HCT116 (cell line): ENCODE results near the gene LRRTM3. TPM values are rescaled to one million over a fixed set of nuclear protein-coding genes. Genes with fewer than 3 reads are reported as not detected.

Experiments used
- ATAC-seq: fragments of 200-7000 bp; cut with Tn5 transposase; 2 replicates; pipeline ENCODE4 v1.9.1; 2020; ENCODE audit warnings: mild to moderate bottlenecking, moderate library complexity
- BruUV-seq: library from RNA; stranded (reverse); fragments of 400-500 nt; replicated peaks from 2 replicates; lab custom pipeline; 2021; lab: Mats Ljungman, UMichigan
- CTCF ChIA-PET: fragments of 300-600 bp; sonication (Branson Sonifier 250); formaldehyde crosslinking; loops from one replicate; lab custom pipeline; 2021; ENCODE audit warnings: antibody characterized with exemption; lab: Charles Lee
- POLR2A ChIA-PET: fragments of 300-600, 350-600 bp; sonication (Branson Sonifier 250); formaldehyde crosslinking; loops from one replicate; lab custom pipeline; 2021; ENCODE audit warnings: antibody characterized with exemption; lab: Charles Lee
- RAD21 ChIA-PET, 2 experiments: fragments of 300-600 bp; sonication (Branson Sonifier 250); formaldehyde crosslinking; loops; one replicate each; lab custom pipeline; 2023; ENCODE audit warnings: low total read pairs in 2 of 2; ENCODE audit not compliant: uncharacterized antibody in 2 of 2, unreplicated experiment in 2 of 2, low non-redundant PET in 1 of 2; lab: Charles Lee
- DNase-seq: peaks from one replicate; pipeline ENCODE4 v3.0.0-alpha.2; 2010; ENCODE audit warnings: low read depth, low spot score
- H2AFZ ChIP-seq: fragments of 200-600 bp; shearing (Covaris generic), sonication (generic); 2 replicates; pipeline ENCODE4 v1.6.1; 2017; ENCODE audit warnings: low read depth, mixed run types, mixed read lengths, antibody characterized with exemption, low read length; ENCODE audit not compliant: poor library complexity, severe bottlenecking
- H3K27ac ChIP-seq: 2 replicates; pipeline ENCODE4 v1.5.1; 2012; ENCODE audit warnings: low read depth, low read length
- H3K27me3 ChIP-seq: fragments of 200-600 bp; sonication (generic); 2 replicates; pipeline ENCODE4 v1.6.1; 2016; ENCODE audit warnings: mixed run types, low read length, mixed read lengths; ENCODE audit not compliant: insufficient read depth
- H3K36me3 ChIP-seq, 2 experiments: fragments of 200-500 bp in 1 of 2; fragments of 200-600 bp in 1 of 2; sonication (Bioruptor generic) in 1 of 2; sonication (generic) in 1 of 2; 2 replicates each; pipeline versions ENCODE4 v1.5.1 to v1.6.1; 2014 to 2016; ENCODE audit warnings: low read length in 2 of 2, inconsistent platforms in 1 of 2, mixed read lengths in 1 of 2, mixed run types in 1 of 2; ENCODE audit not compliant: insufficient read depth in 2 of 2, control insufficient read depth in 1 of 2
- H3K4me1 ChIP-seq, 2 experiments: fragments of 200-600 bp in 1 of 2; sonication (generic) in 1 of 2; 2 replicates each; pipeline versions ENCODE4 v1.5.1 to v1.6.1; 2012 to 2017; ENCODE audit warnings: low read length in 2 of 2, inconsistent platforms in 1 of 2, mild to moderate bottlenecking in 1 of 2, mixed read lengths in 1 of 2, mixed run types in 1 of 2, moderate library complexity in 1 of 2; ENCODE audit not compliant: insufficient read depth in 2 of 2, control insufficient read depth in 1 of 2
- H3K4me2 ChIP-seq: fragments of 200-600 bp; sonication (generic); 2 replicates; pipeline ENCODE4 v1.6.1; 2017; ENCODE audit warnings: mixed run types, low read length, mixed read lengths
- H3K4me3 ChIP-seq, 2 experiments: fragments of 200-600 bp in 1 of 2; sonication (generic) in 1 of 2; replicated peaks in 1 of 2; 2 replicates each; pipeline ENCODE4 v1.5.1; 2011 to 2016; ENCODE audit warnings: low read length in 2 of 2, control low read depth in 1 of 2, low read depth in 1 of 2, mild to moderate bottlenecking in 1 of 2, mixed read lengths in 1 of 2, mixed run types in 1 of 2
- H3K79me2 ChIP-seq: fragments of 200-600 bp; sonication (generic); 2 replicates; pipeline ENCODE4 v1.6.1; 2017; ENCODE audit warnings: mild to moderate bottlenecking, mixed run types, low read length, moderate library complexity, mixed read lengths; ENCODE audit not compliant: insufficient read depth
- H3K9ac ChIP-seq: fragments of 200-600 bp; sonication (generic); 2 replicates; pipeline ENCODE4 v1.6.1; 2016; ENCODE audit warnings: low read length, mixed read lengths
- H3K9me2 ChIP-seq: fragments of 200-600 bp; sonication (generic), shearing (Covaris generic); 2 replicates; pipeline ENCODE4 v1.6.1; 2017; ENCODE audit warnings: mixed run types, mild to moderate bottlenecking, moderate library complexity; ENCODE audit not compliant: insufficient read depth
- H3K9me3 ChIP-seq, 2 experiments: fragments of 200-500 bp in 1 of 2; fragments of 200-600 bp in 1 of 2; sonication (Bioruptor generic) in 1 of 2; sonication (generic) in 1 of 2; 2 replicates each; pipeline ENCODE4 v1.6.1; 2014 to 2017; ENCODE audit warnings: low read length in 2 of 2, mixed read lengths in 2 of 2, inconsistent platforms in 1 of 2, low read depth in 1 of 2, mild to moderate bottlenecking in 1 of 2, mixed run types in 1 of 2, moderate library complexity in 1 of 2; ENCODE audit not compliant: control insufficient read depth in 1 of 2, insufficient read depth in 1 of 2
- H4K20me1 ChIP-seq: fragments of 200-600 bp; sonication (generic), shearing (Covaris generic); 2 replicates; pipeline ENCODE4 v1.6.1; 2017; ENCODE audit warnings: mixed run types, mild to moderate bottlenecking, moderate library complexity; ENCODE audit not compliant: insufficient read depth
- CBX3 ChIP-seq: IDR thresholded peaks from 2 replicates; pipeline ENCODE4 v1.6.1; 2012; ENCODE audit warnings: low read depth
- CEBPB ChIP-seq: IDR thresholded peaks from 2 replicates; pipeline ENCODE4 v1.6.1; 2012; ENCODE audit warnings: low read depth
- ELF1 ChIP-seq: IDR thresholded peaks from 2 replicates; pipeline ENCODE4 v1.6.1; 2012; ENCODE audit warnings: low read depth, borderline replicate concordance
- EZH2 ChIP-seq: fragments of 200-600 bp; sonication (generic); IDR thresholded peaks from 2 replicates; pipeline ENCODE4 v1.6.1; 2017; ENCODE audit warnings: antibody characterized with exemption, mixed run types
- EZH2phosphoT487 ChIP-seq: fragments of 200-600 bp; IDR thresholded peaks from 2 replicates; pipeline ENCODE4 v1.6.1; 2018; ENCODE audit warnings: antibody characterized with exemption, borderline replicate concordance
- FOSL1 ChIP-seq: IDR thresholded peaks from 2 replicates; pipeline ENCODE4 v1.6.1; 2012; ENCODE audit warnings: low read depth
- JUND ChIP-seq: IDR thresholded peaks from 2 replicates; pipeline ENCODE4 v1.6.1; 2012
- POLR2A ChIP-seq: IDR thresholded peaks from 2 replicates; pipeline ENCODE4 v1.7.0; 2011; ENCODE audit warnings: borderline replicate concordance; ENCODE audit not compliant: insufficient read depth, insufficient read length; ENCODE audit errors: extremely low read depth
- POLR2AphosphoS5 ChIP-seq: IDR thresholded peaks from 2 replicates; pipeline ENCODE4 v1.6.1; 2011; ENCODE audit warnings: mild to moderate bottlenecking, low read depth, low read length, moderate library complexity
- RAD21 ChIP-seq: IDR thresholded peaks from 2 replicates; pipeline ENCODE4 v1.6.1; 2012; ENCODE audit warnings: low read depth, mild to moderate bottlenecking
- REST ChIP-seq: IDR thresholded peaks from 2 replicates; pipeline ENCODE4 v1.6.1; 2012; ENCODE audit warnings: low read depth
- SIN3A ChIP-seq: IDR thresholded peaks from 2 replicates; pipeline ENCODE4 v1.6.1; 2012; ENCODE audit warnings: low read depth
- SP1 ChIP-seq: IDR thresholded peaks from 2 replicates; pipeline ENCODE4 v1.6.1; 2012; ENCODE audit warnings: low read depth
- SRF ChIP-seq: IDR thresholded peaks from 2 replicates; pipeline ENCODE4 v1.6.1; 2012; ENCODE audit warnings: low read depth
- TCF7L2 ChIP-seq: IDR thresholded peaks from 2 replicates; pipeline ENCODE4 v1.7.0; 2011; ENCODE audit warnings: borderline replicate concordance, inconsistent platforms; ENCODE audit not compliant: insufficient read depth, insufficient read length; ENCODE audit errors: extremely low read depth
- YY1 ChIP-seq: IDR thresholded peaks from 2 replicates; pipeline ENCODE4 v1.6.1; 2011; ENCODE audit warnings: low read length, low read depth, moderate library complexity, mild to moderate bottlenecking; ENCODE audit not compliant: insufficient replicate concordance; ENCODE audit errors: extremely low read depth
- ZBTB33 ChIP-seq: IDR thresholded peaks from 2 replicates; pipeline ENCODE4 v1.6.1; 2011; ENCODE audit warnings: mild to moderate bottlenecking, low read length, moderate library complexity; ENCODE audit not compliant: insufficient replicate concordance; ENCODE audit errors: extremely low read depth
- ZFX ChIP-seq: fragments of 450-650 bp; IDR thresholded peaks from 2 replicates; pipeline ENCODE4 v1.6.1; 2017
- ZNF274 ChIP-seq: fragments of 200-500 bp; sonication (Bioruptor generic); IDR thresholded peaks from 2 replicates; pipeline ENCODE4 v1.6.1; 2014; ENCODE audit warnings: mild to moderate bottlenecking, low read depth, low read length, inconsistent platforms
- intact Hi-C: fragments of 100-400 bp; cut with micrococcal nuclease; formaldehyde crosslinking; loops from 2 replicates; pipeline ENCODE4 v1.10.0; 2022
- total RNA-seq: library from RNA; stranded (reverse); gene quantifications from one replicate; pipeline ENCODE4 v1.2.1, GENCODE V29; 2021; ENCODE audit not compliant: unreplicated experiment
- TF ChIP-seq, protein P1 (sequence below), 3 experiments: fragments of 200-600 bp in 1 of 3; sonication (generic) in 1 of 3; IDR thresholded peaks in 2 of 3; conservative IDR thresholded peaks in 1 of 3; 2 replicates each; pipeline ENCODE4 v1.5.1; 2012 to 2017; ENCODE audit warnings: low read depth in 2 of 3, low read length in 2 of 3, antibody characterized with exemption in 1 of 3, borderline replicate concordance in 1 of 3, control low read depth in 1 of 3, mild to moderate bottlenecking in 1 of 3, mixed read lengths in 1 of 3, mixed run types in 1 of 3, moderate library complexity in 1 of 3; ENCODE audit not compliant: insufficient read depth in 1 of 3
- TF ChIP-seq, protein P2 (sequence below): IDR thresholded peaks from 2 replicates; pipeline ENCODE4 v1.6.1; 2012

Gene LRRTM3
- total RNA-seq, 1 experiment from 2014 or later = not detected

DNA sequence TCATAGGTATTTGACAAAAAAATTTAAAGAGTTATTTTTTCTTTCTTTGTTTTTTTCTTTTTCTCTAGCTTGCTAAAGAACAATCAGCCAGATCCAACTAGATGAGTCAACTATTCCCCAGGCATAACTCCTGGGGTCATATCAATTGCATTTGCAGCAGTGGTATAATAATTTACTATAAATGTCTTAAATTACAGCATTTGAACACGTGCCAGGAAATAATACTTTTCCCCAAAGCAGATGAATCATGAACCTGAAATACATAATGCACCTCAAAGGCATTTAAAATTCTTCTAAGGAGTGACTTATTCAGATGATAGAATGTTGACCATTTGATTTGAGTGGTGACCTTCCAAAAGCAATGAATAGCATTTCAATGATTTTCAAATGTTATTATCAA lies 190.1 kb downstream of the LRRTM3 start:
- TF ChIP-seq ZNF274 = no peak
- peak; percentile 41; the same call in 1 of the 2 replicates for TF ChIP-seq SRF
- TF ChIP-seq, protein P1, sequence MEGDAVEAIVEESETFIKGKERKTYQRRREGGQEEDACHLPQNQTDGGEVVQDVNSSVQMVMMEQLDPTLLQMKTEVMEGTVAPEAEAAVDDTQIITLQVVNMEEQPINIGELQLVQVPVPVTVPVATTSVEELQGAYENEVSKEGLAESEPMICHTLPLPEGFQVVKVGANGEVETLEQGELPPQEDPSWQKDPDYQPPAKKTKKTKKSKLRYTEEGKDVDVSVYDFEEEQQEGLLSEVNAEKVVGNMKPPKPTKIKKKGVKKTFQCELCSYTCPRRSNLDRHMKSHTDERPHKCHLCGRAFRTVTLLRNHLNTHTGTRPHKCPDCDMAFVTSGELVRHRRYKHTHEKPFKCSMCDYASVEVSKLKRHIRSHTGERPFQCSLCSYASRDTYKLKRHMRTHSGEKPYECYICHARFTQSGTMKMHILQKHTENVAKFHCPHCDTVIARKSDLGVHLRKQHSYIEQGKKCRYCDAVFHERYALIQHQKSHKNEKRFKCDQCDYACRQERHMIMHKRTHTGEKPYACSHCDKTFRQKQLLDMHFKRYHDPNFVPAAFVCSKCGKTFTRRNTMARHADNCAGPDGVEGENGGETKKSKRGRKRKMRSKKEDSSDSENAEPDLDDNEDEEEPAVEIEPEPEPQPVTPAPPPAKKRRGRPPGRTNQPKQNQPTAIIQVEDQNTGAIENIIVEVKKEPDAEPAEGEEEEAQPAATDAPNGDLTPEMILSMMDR (IDR thresholded peaks at IDR 0.05 in 2 of 3, conservative IDR thresholded peaks at IDR 0.05 in 1 of 3; ENCODE audit: borderline replicate concordance in 1 of 3, insufficient read depth in 1 of 3, low read depth in 2 of 3, low read length in 2 of 3) = no peak
- no peak for TF ChIP-seq ZFX
- peak; percentile 81 for TF ChIP-seq FOSL1
- peak; percentile 76 for TF ChIP-seq TCF7L2
- no peak for TF ChIP-seq RAD21
- TF ChIP-seq, protein P2, sequence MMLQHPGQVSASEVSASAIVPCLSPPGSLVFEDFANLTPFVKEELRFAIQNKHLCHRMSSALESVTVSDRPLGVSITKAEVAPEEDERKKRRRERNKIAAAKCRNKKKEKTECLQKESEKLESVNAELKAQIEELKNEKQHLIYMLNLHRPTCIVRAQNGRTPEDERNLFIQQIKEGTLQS = no peak
- TF ChIP-seq EZH2phosphoT487 = no peak
- no peak for TF ChIP-seq CBX3
- TF ChIP-seq ELF1 = no peak
- TF ChIP-seq SIN3A = 0 out of 2 replicates have a peak, but pooled peaks have one; percentile 26
- TF ChIP-seq CEBPB = peak; percentile 57
- no peak for TF ChIP-seq POLR2A
- no peak for TF ChIP-seq REST
- TF ChIP-seq JUND = peak; percentile 81
- no peak for TF ChIP-seq ZBTB33
- TF ChIP-seq POLR2AphosphoS5 = peak; percentile 35; the same call in 1 of the 2 replicates
- peak; percentile 70 for TF ChIP-seq SP1
- TF ChIP-seq YY1 = no peak
- no peak for TF ChIP-seq EZH2
- peak overlapping the region; percentile 13; the same call in 1 of the 2 replicates for H3K27ac ChIP-seq
- H3K9me2 ChIP-seq = no peaks in the 10 kb centered on the region
- H3K4me3 ChIP-seq = 0 out of 4 replicates have a peak overlapping the region, but pooled peaks of 1 of the 2 experiments have one; percentile 3
- DNase-seq (peak; percentile 51), ATAC-seq (peak; percentile 70)
- ChIA-PET POLR2A (no interaction called here), RAD21 (no interaction called here), CTCF (no interaction called here)
- no peaks in the 10 kb centered on the region for H3K9me3 ChIP-seq
- H3K9ac ChIP-seq = no peak overlapping the region
- BruUV-seq = no TSS peak
- no peaks in the 10 kb centered on the region for H3K27me3 ChIP-seq
- H3K4me2 ChIP-seq = peak overlapping the region; percentile 47
- no peaks in the 10 kb centered on the region for H4K20me1 ChIP-seq
- H3K79me2 ChIP-seq = no peaks in the 10 kb centered on the region
- intact Hi-C loops = no loop called here
- H2AFZ ChIP-seq = peak overlapping the region; percentile 70
- H3K4me1 ChIP-seq = peaks cover 10 to 16% of the 10 kb centered on the region in 2 experiments
- no peaks in the 10 kb centered on the region for H3K36me3 ChIP-seq
